Measurements from ENCODE around the gene JMJD8.

Gene JMJD8

DNA sequence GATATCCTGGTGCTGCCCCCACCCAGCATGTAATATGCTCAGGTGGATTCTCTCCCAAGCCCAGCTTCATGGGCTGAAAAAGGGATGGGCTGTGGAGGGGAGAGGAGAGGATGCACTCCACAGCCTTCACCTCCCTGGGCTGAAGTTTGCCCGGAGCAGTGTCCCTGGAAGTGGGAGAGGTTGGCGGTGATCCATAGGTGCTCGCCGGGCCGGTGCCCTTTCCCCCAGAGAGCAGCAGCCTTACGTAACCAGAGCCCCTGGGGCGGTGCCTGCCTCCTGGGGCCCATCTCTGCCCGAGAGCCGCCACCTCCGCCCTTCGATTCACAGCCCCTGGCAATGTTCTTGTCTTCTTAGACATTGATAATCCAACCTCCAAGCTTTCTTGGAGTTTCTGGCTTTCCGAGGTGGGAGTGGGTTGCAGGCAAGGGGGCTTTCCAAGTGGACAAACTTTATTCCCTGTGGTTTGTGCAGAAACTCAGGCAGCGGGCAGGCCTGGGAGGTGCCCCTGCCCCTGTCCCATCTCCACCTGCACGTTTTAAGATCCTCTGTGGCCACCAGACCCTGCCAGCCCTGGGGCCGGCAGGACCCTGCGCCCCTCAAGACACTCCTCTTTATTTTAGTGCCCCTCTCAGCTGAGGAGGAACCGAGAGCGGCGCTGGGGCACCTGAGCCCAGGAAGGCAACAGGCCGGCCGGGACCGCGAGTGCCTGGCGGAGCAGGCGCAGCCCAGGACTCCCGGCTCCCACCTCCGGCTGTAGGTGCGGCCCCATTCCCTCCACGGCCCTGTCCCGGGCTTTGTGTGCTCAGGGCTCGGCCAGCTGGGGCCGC, 38.1 kb downstream of the JMJD8 start:
- in situ Hi-C loops (cut with HindIII; ENCODE audit: low sequenced_read_pairs), result loop anchor here (25.0 kb wide), 1 partner anchor 109 kb away; the partner anchor contains the start of gene CAPN15

GRCh38 chr16:644556-644955, 39.6 kb downstream of the JMJD8 start:
- in situ Hi-C loops (cut with HindIII; ENCODE audit: low sequenced_read_pairs), result loop anchor here (25.0 kb wide), 1 partner anchor 107 kb away; the partner anchor contains the start of gene CAPN15

GRCh38 chr16:643050-643368, 41.1 kb downstream of the JMJD8 start:
- in situ Hi-C loops (cut with HindIII; ENCODE audit: low sequenced_read_pairs), result loop anchor here (25.0 kb wide), 1 partner anchor 106 kb away; the partner anchor contains the start of gene CAPN15

GRCh38 chr16:642189-643049, 41.7 kb downstream of the JMJD8 start:
- in situ Hi-C loops (cut with HindIII; ENCODE audit: low sequenced_read_pairs), result loop anchor here (25.0 kb wide), 1 partner anchor 105 kb away; the partner anchor contains the start of gene CAPN15

GRCh38 chr16:641326-642188, 42.6 kb downstream of the JMJD8 start, which contains the start of gene MCRIP2:
Gene MCRIP2 (plus strand): TSS chr16:641828. CDS start chr16:641992, 164 bp downstream.
- in situ Hi-C loops (cut with HindIII; ENCODE audit: low sequenced_read_pairs), result loop anchor here (25.0 kb wide), 1 partner anchor 104 kb away; the partner anchor contains the start of gene CAPN15

DNA sequence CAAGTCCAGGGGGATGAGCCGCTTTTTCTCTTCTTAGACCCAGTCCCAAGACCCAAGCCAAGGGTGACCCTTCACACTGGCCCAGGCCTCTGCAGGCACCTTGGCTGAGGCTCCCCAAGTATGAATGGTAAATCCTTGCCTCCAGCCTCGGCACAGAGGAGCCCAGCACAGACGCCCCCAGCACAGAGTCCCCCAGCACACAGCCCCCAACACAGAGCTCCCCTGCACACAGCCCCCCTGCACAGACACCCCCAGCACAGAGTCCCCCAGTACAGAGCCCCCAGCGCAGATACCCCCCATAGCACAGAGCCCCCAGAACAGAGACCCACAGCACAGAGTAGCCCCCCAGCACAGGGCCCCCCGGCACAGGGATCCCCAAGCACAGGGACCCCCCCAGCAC, 43.5 kb downstream of the JMJD8 start:
- in situ Hi-C loops (cut with HindIII; ENCODE audit: low sequenced_read_pairs), result loop anchor here (25.0 kb wide), 1 partner anchor 103 kb away; the partner anchor contains the start of gene CAPN15

DNA sequence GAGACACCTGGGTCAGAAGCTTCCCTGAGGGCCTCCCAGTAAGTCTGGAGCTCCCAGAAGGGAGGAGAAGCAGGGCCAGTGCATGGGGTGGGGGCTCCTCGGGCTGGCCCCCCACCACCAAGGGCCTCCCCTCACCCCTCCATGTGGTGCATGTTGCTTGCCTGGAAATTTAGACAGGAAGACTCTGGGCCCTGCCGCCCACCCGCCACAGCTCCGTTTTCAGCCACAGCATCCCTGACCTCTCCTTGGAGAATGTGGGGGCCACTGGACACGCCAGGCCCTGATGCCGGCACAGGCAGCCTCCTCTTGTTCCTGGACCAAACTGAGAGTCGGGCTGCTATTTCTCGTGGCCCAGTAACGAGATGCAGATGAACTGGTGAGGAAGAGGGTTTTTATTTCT, 45.3 kb downstream of the JMJD8 start:
- in situ Hi-C loops (cut with HindIII; ENCODE audit: low sequenced_read_pairs), result loop anchor here (25.0 kb wide), 1 partner anchor 102 kb away; the partner anchor contains the start of gene CAPN15

- in situ Hi-C loops (cut with HindIII; ENCODE audit: low sequenced_read_pairs), result loop anchor here (25.0 kb wide), 1 partner anchor 101 kb away; the partner anchor contains the start of gene CAPN15
Observed at GRCh38 chr16:638034-638543, 46.0 kb downstream of the JMJD8 start.

- in situ Hi-C loops (cut with HindIII; ENCODE audit: low sequenced_read_pairs), result loop anchor here (25.0 kb wide), 1 partner anchor 100 kb away; the partner anchor contains the start of gene CAPN15
Observed at GRCh38 chr16:637081-638018, 46.8 kb downstream of the JMJD8 start.

DNA sequence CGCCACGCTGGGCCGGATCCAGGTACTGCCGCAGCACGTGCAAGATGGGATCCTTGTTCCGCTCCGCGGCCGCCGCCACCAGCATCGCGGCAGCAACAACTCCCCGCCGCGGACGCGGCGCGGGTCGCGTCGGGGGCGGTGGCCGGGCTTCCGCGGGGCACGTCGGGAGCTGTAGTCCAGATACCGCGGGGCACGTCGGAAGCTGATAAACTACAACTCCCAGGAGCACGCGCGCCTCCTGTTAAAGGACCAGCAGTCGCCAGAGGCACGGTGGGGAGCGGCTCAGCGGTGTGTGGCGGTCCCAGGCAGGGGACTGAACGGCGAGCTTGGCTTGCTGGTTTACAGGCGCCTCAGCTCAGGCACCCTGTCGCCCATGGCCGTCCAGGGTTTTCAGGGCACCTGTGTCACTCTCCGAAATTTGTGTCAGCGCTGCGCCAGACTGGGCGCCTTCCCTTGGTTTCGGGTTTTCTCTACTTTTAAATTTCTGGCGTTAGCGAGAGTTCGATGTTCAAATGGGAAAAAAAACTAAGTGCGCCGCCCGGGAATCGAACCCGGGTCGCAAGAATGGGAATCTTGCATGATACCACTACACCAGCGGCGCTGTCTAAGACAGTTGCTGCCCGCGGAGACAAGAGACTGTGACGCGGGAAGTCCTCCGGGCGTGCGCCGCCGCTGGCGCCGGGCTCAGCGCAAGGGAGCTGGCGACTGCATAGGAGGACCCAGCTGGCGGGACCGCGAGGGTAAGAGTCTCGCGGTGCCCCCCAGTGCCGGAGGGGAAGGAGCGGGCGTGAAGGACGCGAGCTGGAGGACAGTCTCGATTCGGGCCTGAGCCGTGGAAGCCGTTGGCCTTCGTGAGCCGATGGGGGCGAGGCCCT, 47.7 kb downstream of the JMJD8 start, which contains the start of gene METTL26:
Gene METTL26 (minus strand): TSS at position 100 of the 875 bp plus-strand sequence. CDS start 15 bp downstream, at position 85.
- in situ Hi-C loops (cut with HindIII; ENCODE audit: low sequenced_read_pairs), result loop anchor here (25.0 kb wide), 1 partner anchor 99 kb away; the partner anchor contains the start of gene CAPN15

- in situ Hi-C loops (cut with HindIII; ENCODE audit: low sequenced_read_pairs), result loop anchor here (25.0 kb wide), 1 partner anchor 98 kb away; the partner anchor contains the start of gene CAPN15
Observed at GRCh38 chr16:635573-636205, 48.4 kb downstream of the JMJD8 start.

- in situ Hi-C loops (cut with HindIII; ENCODE audit: low sequenced_read_pairs), result loop anchor here (25.0 kb wide), 1 partner anchor 98 kb away; the partner anchor contains the start of gene CAPN15
Observed at GRCh38 chr16:634996-635395, 49.1 kb downstream of the JMJD8 start.

GRCh38 chr16:634051-634670, 50.0 kb downstream of the JMJD8 start:
- in situ Hi-C loops (cut with HindIII; ENCODE audit: low sequenced_read_pairs), result loop anchor here (25.0 kb wide), 1 partner anchor 97 kb away; the partner anchor contains the start of gene CAPN15

DNA sequence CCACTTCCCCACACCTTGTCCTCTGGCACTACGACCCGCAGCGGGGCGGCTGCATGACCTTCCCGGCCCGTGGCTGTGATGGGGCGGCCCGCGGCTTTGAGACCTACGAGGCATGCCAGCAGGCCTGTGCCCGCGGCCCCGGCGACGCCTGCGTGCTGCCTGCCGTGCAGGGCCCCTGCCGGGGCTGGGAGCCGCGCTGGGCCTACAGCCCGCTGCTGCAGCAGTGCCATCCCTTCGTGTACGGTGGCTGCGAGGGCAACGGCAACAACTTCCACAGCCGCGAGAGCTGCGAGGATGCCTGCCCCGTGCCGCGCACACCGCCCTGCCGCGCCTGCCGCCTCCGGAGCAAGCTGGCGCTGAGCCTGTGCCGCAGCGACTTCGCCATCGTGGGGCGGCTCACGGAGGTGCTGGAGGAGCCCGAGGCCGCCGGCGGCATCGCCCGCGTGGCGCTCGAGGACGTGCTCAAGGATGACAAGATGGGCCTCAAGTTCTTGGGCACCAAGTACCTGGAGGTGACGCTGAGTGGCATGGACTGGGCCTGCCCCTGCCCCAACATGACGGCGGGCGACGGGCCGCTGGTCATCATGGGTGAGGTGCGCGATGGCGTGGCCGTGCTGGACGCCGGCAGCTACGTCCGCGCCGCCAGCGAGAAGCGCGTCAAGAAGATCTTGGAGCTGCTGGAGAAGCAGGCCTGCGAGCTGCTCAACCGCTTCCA, 50.6 kb downstream of the JMJD8 start:
- in situ Hi-C loops (cut with HindIII; ENCODE audit: low sequenced_read_pairs), result loop anchor here (25.0 kb wide), 1 partner anchor 96 kb away; the partner anchor contains the start of gene CAPN15

- in situ Hi-C loops (cut with HindIII; ENCODE audit: low sequenced_read_pairs), result loop anchor here (25.0 kb wide), 1 partner anchor 95 kb away; the partner anchor contains the start of gene CAPN15
Observed at GRCh38 chr16:632486-633335, 51.4 kb downstream of the JMJD8 start.

Measured in endothelial cell of hepatic sinusoid (primary cell).